RPMI8226 (cell line): Measurements from ENCODE around the gene POU2F3.

ENCODE experiments used
- DNase-seq: peaks from one replicate; pipeline ENCODE4 v3.0.0-alpha.2; 2015

Gene POU2F3

DNA sequence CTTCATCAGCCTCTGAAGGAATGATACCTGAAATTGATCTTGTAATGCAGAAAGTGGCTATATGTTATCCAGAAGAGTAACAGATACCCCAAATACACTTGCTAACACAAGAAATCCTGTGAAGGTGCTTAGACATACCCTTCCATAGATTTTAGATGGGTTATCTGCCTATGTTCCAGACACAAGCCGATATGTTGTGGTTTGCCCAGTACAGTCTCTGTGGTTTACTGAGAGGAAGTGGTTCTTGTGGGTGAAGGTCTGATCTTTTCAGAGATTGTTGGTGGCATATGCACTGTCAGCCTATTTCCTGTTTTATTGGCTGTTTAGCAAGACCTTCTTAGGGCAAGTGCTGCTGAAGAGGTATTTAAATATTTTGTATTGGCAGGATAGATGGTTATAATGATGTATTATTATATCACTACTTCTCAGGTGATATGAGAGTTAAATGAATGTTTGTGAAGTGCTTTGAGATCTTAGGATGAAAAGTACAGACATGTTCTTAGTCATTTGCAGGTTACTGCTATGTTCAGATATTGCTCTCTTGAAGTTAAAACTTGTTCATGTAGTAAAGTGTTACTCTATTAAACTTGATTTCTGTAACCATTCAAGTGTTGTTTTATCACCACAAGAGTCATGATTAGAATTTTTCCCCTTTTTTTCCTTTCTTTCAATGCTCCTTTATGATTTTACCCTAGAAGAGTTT is 104.5 kb downstream of the POU2F3 start:
- DNase-seq = peak; percentile 80

DNA sequence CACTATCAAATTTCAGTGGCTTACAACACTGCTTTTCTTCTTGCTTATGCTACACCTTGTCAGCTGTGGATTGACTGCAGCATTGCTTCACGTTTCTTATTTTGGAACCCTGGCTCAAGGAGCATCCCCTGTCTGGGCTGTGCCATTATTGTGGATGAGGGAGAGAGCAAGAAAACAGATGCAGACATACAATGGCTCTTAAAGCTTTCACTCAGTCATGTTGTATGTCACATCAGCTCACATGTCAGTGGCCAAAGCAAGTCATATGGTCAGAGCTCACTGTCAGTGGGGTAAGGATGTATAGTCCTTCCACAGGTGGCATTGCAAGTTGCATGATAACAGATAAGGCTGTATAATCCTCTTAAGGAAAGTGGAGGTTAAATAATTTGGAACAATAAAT is 106.3 kb downstream of the POU2F3 start:
- no peak for DNase-seq

DNA sequence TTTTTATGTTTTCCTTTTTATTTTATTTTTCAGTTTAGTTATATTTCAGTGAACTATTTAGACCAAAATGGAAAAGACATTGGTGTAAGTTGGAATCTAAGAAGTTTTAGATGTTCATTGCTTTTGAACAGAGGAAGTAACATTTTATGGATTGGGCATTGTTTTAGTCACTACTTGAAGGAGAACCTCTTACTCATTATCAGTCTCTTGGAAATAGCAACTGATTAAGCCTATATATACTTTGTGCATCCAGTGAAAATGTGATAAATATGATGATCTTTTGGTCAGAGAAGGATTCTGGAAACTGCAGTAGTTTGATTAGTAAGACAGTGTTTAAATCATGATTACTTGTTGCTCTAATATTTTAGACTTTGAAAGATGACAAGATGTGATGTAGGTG is 110.7 kb downstream of the POU2F3 start:
- DNase-seq = no peak

DNA sequence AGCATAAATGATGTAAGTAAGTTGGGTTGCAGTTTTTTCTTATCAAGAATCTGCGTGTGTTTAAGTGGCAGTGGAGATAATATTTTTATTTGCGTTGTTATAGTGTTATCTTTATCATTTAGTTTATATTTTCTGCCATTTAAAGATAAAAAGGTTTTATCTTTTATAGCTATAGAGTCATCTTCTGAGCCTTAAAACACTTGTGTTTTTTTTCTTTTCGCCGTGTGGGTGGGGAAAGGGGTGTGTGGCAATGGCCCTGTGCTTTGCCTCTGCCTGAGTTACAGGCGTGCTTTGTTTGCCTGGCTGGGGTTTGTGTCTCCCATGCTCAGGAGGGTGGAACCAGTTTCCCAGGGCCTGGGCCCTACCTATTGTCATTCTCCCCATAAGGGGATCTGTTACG is 112.5 kb downstream of the POU2F3 start:
- no peak for DNase-seq

DNA sequence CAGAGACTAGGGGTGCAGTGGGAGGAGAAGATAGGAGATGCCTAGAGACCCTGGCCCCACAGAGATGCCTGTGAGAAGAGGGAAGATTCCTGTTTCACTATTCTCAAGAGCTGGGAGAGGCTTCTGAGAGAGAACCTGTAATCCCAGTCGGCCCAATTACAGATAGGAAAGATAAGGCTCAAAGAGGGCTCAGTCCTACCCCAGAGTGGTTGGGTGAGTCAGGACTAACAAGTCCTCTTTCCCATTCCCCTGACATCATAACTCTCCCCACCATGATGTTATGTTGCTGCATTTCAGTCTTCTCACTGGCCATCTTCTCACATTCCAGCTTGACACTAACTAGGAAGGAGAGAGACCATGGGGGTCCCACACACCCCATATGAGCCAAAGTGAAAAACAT is 114.1 kb downstream of the POU2F3 start:
- no peak for DNase-seq

DNA sequence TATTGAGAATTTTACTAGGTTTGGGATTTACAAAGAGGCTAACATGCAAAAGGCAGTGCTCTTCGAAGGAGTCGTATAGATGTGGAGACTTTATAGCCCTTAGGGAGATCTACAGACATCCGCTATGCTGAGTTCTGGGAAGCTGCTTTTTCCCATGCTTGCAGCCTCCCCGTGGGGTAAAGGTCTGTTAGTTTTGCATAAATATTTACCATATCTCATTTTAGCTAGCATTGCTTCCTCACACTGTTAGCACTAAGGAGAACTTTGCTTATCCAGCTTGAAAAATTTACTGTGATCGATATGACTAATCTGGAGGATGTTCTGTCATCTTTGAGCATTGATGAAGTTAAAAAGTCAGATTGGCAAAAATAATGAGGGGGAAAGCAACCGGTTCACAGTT is 114.8 kb downstream of the POU2F3 start:
- DNase-seq = no peak

DNA sequence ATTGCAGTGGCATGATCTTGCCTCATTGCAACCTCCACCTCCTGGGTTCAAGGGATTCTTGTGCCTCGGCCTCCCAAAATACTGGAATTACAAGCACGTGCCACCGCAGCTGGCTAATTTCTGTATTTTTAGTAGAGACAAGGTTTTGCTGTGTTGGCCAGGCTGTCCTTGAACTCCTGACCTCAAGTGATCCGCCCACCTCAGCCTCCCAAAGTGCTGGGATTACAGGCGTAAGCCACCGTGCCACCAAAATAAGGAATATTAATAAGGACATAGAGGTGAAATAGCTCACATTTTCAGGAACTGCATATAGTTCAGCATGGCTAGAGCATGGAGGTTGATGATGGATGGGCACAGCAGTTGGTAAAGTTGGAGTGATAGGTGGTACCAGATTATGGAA is 117.7 kb downstream of the POU2F3 start:
- DNase-seq = no peak

DNA sequence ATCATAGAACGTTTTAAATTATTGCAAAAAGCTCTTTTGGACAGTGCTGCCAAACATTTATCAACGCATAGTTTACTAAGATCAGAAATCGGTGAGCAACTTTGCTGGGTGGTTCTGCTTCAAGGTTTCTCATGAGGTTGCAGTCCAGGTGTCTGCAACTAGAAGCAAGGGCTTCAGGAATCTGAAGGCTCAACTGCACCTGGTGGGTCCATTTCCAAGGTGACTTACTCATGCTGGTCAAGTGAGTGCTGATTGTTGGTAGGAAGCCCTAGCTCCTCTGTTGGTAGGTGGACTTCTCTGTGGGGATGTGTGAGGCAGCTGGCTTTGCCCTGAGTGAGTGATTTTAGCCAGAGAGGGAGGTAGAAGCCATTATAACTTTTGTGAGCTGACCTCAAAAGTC is 118.8 kb downstream of the POU2F3 start:
- DNase-seq = no peak

DNA sequence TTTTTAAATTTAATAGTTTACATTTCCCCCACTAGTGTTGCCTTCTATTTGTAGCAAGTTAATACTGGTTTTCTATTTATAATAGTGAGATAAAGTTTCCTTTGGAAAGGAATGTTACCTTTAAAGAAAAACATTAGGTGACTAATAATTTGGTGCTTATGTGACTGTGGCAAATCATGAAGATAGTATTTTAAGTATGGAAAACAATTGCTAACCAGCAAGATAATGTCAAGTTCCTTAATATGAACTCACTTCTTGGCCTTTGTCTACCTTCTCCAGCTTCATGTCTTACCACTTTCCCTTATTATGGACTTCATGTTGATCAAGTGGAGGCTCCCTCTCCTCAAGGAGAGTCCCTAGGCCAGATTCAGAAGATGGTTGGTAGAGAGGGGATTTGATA is 123.5 kb downstream of the POU2F3 start:
- DNase-seq = no peak

DNA sequence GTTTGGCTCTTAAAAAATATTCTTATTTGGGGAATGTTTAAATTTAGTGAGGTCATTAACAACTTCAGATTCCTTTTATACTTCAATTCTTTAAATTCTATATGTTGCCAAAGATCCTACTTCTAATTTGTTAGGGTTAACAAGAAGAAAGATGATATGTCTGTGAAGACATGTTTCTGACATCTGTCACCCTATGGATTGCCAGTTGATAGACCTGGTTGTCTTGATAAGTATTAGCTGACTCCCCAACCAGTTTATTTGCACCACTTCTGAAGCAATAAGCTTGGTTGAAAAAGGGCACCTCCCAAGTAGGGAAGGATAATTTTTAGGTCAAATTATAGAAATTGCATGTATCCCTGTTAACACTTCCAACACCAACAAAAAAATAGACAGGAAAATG is 125.6 kb downstream of the POU2F3 start:
- no peak for DNase-seq
